Cardiac muscle cell (in vitro differentiated cells and primary cell): Measurements from ENCODE around the gene TFCP2L1. TPM values are rescaled to one million over a fixed set of nuclear protein-coding genes. Genes with fewer than 3 reads are reported as not detected.
"Not testable (repeated sequence)": the region's sequence is repeated elsewhere in the genome, so short reads cannot be mapped to it uniquely, and the experiment has no call there.

Source experiments
- DNase-seq, 2 donors: peaks; one replicate each; pipeline versions ENCODE4 v3.0.0 to v3.0.0-alpha.2; 2010 to 2017; ENCODE audit warnings: low read depth in 1 of 2, low spot score in 1 of 2
- H3K27ac ChIP-seq: fragments of 200-600 bp; sonication (generic); 2 replicates; pipeline ENCODE4 v1.5.1; 2016
- H3K27me3 ChIP-seq: fragments of 200-600 bp; sonication (generic); 2 replicates; pipeline ENCODE4 v1.6.0; 2016; ENCODE audit warnings: control low read depth
- H3K36me3 ChIP-seq: fragments of 200-600 bp; sonication (generic); 2 replicates; pipeline ENCODE4 v1.5.1; 2016; ENCODE audit warnings: control low read depth
- H3K4me1 ChIP-seq: fragments of 200-600 bp; sonication (generic); 2 replicates; pipeline ENCODE4 v1.8.1; 2017; ENCODE audit warnings: low read depth, mild to moderate bottlenecking, mixed run types
- H3K4me3 ChIP-seq: fragments of 200-600 bp; sonication (generic); 2 replicates; pipeline ENCODE4 v1.5.1; 2016; ENCODE audit warnings: mild to moderate bottlenecking
- H3K9me3 ChIP-seq: fragments of 200-600 bp; sonication (generic); 2 replicates; pipeline ENCODE4 v1.5.1; 2017; ENCODE audit warnings: low read depth, mild to moderate bottlenecking, control low read depth
- polyA plus RNA-seq: library from polyadenylated mRNA; unstranded; fragments of >200 nt; fragmentation: Nextera tagmentation; extraction: Ambion mirVana; gene quantifications from 2 replicates; pipeline ENCODE4 v1.2.1, GENCODE V29; 2016
- total RNA-seq: library from RNA; depleted of rRNA; stranded (reverse); fragments of >200 nt; gene quantifications from 2 replicates; pipeline ENCODE4 v1.2.3, GENCODE V29; 2016
- TF ChIP-seq, protein P1 (sequence below): IDR thresholded peaks from 2 replicates; pipeline ENCODE4 v1.5.1; 2012; ENCODE audit warnings: low read depth, mild to moderate bottlenecking, low read length

The TFCP2L1 gene
- total and polyA plus RNA-seq, 2 experiments from 2014 or later: 0.31 TPM; not detected in 1

DNA sequence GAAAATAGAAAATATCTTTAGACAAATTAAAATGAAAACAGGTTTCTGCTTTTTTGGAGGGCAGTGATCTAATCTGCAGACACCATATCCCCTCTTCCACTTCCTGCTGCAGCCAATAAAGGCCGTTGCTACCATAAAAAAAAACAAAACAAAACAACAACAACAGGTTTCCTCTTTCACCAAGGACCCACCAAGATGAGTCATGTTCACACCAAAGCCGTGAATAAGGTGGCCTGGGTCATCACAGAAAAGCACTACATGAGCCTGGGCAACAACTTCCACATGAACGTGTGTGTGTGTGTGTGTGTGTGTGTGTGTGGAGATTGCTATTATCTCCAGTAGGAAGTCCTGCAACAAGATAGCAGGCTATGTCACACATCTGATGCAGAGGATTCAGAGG is 24.8 kb upstream of the TFCP2L1 start:
- Histone ChIP-seq H3K27me3 (peaks cover 8% of the 10 kb centered on the region), H3K9me3 (no peaks in the 10 kb centered on the region), H3K27ac (no peak overlapping the region), H3K4me3 (no peak overlapping the region), H3K4me1 (no peaks in the 10 kb centered on the region), H3K36me3 (no peaks in the 10 kb centered on the region)
- TF ChIP-seq, protein P1, sequence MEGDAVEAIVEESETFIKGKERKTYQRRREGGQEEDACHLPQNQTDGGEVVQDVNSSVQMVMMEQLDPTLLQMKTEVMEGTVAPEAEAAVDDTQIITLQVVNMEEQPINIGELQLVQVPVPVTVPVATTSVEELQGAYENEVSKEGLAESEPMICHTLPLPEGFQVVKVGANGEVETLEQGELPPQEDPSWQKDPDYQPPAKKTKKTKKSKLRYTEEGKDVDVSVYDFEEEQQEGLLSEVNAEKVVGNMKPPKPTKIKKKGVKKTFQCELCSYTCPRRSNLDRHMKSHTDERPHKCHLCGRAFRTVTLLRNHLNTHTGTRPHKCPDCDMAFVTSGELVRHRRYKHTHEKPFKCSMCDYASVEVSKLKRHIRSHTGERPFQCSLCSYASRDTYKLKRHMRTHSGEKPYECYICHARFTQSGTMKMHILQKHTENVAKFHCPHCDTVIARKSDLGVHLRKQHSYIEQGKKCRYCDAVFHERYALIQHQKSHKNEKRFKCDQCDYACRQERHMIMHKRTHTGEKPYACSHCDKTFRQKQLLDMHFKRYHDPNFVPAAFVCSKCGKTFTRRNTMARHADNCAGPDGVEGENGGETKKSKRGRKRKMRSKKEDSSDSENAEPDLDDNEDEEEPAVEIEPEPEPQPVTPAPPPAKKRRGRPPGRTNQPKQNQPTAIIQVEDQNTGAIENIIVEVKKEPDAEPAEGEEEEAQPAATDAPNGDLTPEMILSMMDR: no peak
- no peak for DNase-seq

- H3K27ac ChIP-seq: no peak overlapping the region
- H3K36me3 ChIP-seq: no peaks in the 10 kb centered on the region
- TF ChIP-seq, protein P1: no peak
- no peak overlapping the region for H3K4me3 ChIP-seq
- H3K9me3 ChIP-seq: no peaks in the 10 kb centered on the region
- no peaks in the 10 kb centered on the region for H3K4me1 ChIP-seq
- peaks cover 8% of the 10 kb centered on the region for H3K27me3 ChIP-seq
- no peak for DNase-seq
Observed at GRCh38 chr2:121309323-121309722, 24.3 kb upstream of the TFCP2L1 start.

DNA sequence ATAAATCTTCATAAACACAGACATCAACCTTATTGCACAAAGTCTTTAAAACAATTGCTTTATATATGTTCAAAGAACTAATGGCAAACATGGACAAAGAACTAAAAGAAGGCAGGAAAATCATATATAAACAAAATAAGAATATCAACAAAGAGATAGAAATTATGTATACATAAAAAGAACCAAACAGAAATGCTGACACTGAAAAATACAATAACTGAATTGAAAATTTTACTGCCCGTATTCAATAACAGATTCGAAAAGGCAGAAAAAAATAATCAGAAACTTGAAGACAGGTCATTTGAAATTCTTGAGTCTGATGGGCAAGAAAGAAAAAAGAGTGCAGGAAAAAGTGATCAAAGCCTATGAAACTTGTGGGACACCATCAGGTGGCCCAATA is 22.0 kb upstream of the TFCP2L1 start:
- no peak overlapping the region for H3K4me3 ChIP-seq
- TF ChIP-seq, protein P1: no peak
- DNase-seq: no peak
- no peaks in the 10 kb centered on the region for H3K4me1 ChIP-seq
- no peaks in the 10 kb centered on the region for H3K36me3 ChIP-seq
- H3K27ac ChIP-seq: no peak overlapping the region
- peaks cover 8% of the 10 kb centered on the region for H3K27me3 ChIP-seq
- H3K9me3 ChIP-seq: no peaks in the 10 kb centered on the region

GRCh38 chr2:121304941-121305340 is 19.9 kb upstream of the TFCP2L1 start:
- Histone ChIP-seq H3K36me3 (no peaks in the 10 kb centered on the region), H3K4me1 (no peaks in the 10 kb centered on the region), H3K27me3 (peaks cover 5% of the 10 kb centered on the region), H3K9me3 (no peaks in the 10 kb centered on the region), H3K27ac (no peak overlapping the region), H3K4me3 (no peak overlapping the region)
- TF ChIP-seq, protein P1: no peak
- DNase-seq: no peak

- Histone ChIP-seq H3K27ac (no peak overlapping the region), H3K36me3 (no peaks in the 10 kb centered on the region), H3K9me3 (no peaks in the 10 kb centered on the region), H3K4me1 (no peaks in the 10 kb centered on the region), H3K27me3 (peaks cover 5% of the 10 kb centered on the region), H3K4me3 (no peak overlapping the region)
- TF ChIP-seq, protein P1: no peak
- DNase-seq: no peak
Observed at GRCh38 chr2:121303531-121304263, 18.7 kb upstream of the TFCP2L1 start.

DNA sequence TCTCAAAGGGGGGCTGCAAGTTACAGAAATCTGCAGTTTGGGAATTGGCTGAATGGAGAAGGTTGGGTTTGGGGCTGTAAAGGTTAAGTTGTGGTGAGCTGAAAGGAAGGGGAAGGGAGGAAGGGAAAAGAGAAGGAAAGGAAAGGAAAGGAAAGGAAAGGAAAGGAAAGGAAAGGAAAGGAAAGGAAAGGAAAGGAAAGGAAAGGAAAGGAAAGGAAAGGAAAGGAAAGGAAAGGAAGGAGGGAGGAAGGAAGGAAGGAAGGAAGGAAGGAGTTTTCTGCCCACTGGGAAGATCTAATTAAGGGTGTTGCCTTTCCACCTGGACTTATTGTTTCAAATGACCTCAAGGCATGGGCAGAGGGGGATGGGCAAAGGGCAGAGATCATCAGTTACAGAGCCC is 16.2 kb upstream of the TFCP2L1 start:
- not testable (repeated sequence) for H3K4me1 ChIP-seq, H3K4me3 ChIP-seq, H3K27ac ChIP-seq, DNase-seq, H3K27me3 ChIP-seq, H3K36me3 ChIP-seq, H3K9me3 ChIP-seq
